ENCODE measurements around the gene UHRF2. TPM values are rescaled to one million over a fixed set of nuclear protein-coding genes. Genes with fewer than 3 reads are reported as not detected.
A peak's percentile ranks its signal among the peaks of the same experiment; 100 is the strongest.

The UHRF2 gene
- total RNA-seq, 3 donors from 2014 or later, result 61.0 to 95.6 (median 62.6) TPM

DNA sequence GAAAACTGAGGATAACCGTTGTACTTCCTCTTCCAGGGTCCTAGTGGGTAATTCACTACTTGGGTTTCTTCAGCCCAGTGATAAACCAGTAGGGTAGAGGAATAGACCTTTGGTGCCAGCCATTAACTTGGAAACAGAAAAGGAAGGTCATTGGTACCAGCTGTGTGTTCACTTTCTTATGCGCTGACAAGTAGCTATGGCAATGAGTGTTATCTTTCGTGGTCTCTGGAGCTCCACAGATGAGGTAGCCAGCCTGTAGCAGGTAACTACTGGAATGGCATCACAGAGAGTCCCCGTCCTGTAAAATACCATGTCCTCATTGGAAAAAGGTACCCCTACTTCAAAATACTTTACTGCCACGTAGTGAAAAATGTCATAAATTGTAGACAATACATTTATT lies 2.3 kb downstream of the UHRF2 start:
- no peak for TF ChIP-seq POLR2A (IDR thresholded peaks at IDR 0.05)
- TF ChIP-seq, protein P1, sequence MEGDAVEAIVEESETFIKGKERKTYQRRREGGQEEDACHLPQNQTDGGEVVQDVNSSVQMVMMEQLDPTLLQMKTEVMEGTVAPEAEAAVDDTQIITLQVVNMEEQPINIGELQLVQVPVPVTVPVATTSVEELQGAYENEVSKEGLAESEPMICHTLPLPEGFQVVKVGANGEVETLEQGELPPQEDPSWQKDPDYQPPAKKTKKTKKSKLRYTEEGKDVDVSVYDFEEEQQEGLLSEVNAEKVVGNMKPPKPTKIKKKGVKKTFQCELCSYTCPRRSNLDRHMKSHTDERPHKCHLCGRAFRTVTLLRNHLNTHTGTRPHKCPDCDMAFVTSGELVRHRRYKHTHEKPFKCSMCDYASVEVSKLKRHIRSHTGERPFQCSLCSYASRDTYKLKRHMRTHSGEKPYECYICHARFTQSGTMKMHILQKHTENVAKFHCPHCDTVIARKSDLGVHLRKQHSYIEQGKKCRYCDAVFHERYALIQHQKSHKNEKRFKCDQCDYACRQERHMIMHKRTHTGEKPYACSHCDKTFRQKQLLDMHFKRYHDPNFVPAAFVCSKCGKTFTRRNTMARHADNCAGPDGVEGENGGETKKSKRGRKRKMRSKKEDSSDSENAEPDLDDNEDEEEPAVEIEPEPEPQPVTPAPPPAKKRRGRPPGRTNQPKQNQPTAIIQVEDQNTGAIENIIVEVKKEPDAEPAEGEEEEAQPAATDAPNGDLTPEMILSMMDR (IDR thresholded peaks at IDR 0.05), result no peak
- Histone ChIP-seq H3K9me3 (no peaks in the 10 kb centered on the region), H3K27ac (no peak overlapping the region), H3K4me3 (peak overlapping the region; percentile 93 to 97 (median 94)), H3K27me3 (no peaks in the 10 kb centered on the region), H3K4me1 (no peaks in the 10 kb centered on the region), H3K36me3 (no peaks in the 10 kb centered on the region)
- intact Hi-C loops (cut with DNase I; ENCODE audit: low total_unique reads), result no loop called here
- DNase-seq (ENCODE audit: low spot score in 2 of 2), result no peak

DNA sequence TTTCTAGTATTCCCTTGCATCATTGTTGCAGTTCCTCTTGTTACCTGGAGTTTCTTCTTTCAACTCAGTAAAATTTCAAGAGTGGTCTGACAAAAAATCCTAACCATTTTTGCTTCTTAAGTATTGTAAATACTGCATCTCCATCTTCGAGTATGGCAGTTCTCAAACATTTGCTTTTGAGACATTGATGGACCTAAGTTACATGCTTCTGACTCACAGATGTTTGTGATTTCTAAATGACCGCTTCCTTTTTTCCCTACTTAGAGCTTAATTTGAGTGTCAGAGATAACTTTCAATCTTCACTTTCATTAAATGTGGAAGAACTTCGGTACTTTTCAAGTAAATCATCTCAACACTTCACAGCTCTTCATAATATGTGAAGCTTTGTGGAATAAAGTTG lies 4.2 kb downstream of the UHRF2 start:
- H3K27ac ChIP-seq, result no peak overlapping the region
- TF ChIP-seq, protein P1 (IDR thresholded peaks at IDR 0.05), result no peak
- no peak for TF ChIP-seq POLR2A (IDR thresholded peaks at IDR 0.05)
- TF ChIP-seq POLR2AphosphoS5 (IDR thresholded peaks at IDR 0.05), result no peak
- H3K4me3 ChIP-seq, result no peak overlapping the region
- no peaks in the 10 kb centered on the region for H3K36me3 ChIP-seq
- no peaks in the 10 kb centered on the region for H3K9me3 ChIP-seq
- intact Hi-C loops (cut with DNase I; ENCODE audit: low total_unique reads), result no loop called here
- H3K27me3 ChIP-seq, result no peaks in the 10 kb centered on the region
- H3K4me1 ChIP-seq, result no peaks in the 10 kb centered on the region
- no peak for DNase-seq (ENCODE audit: low spot score in 2 of 2)

DNA sequence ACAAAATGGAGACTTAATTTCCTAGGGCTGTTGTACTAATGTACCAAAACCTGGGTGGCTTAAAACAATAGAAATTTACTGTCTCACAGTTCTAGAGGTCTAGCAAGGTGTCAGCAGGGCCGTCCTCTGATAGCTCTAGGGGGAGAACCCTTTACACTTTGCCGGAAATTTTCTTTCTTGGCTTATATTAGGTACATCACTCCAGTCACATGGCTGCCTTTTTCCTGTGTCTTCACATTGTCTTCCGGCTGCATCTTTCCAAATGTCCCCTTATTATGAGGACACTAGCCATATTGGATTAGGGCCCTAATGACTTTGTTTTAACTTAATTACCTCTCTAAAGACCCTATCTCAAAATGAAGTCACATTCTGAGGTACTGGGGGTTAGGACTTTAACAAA lies 5.8 kb downstream of the UHRF2 start:
- no peak for DNase-seq (ENCODE audit: low spot score in 2 of 2)
- Histone ChIP-seq H3K27ac (no peak overlapping the region), H3K27me3 (no peaks in the 10 kb centered on the region), H3K4me3 (no peak overlapping the region), H3K9me3 (no peaks in the 10 kb centered on the region), H3K36me3 (no peaks in the 10 kb centered on the region), H3K4me1 (no peaks in the 10 kb centered on the region)
- intact Hi-C loops (cut with DNase I; ENCODE audit: low total_unique reads), result no loop called here
- TF ChIP-seq POLR2AphosphoS5 (IDR thresholded peaks at IDR 0.05), result no peak
- TF ChIP-seq, protein P1 (IDR thresholded peaks at IDR 0.05), result no peak
- no peak for TF ChIP-seq POLR2A (IDR thresholded peaks at IDR 0.05)

DNA sequence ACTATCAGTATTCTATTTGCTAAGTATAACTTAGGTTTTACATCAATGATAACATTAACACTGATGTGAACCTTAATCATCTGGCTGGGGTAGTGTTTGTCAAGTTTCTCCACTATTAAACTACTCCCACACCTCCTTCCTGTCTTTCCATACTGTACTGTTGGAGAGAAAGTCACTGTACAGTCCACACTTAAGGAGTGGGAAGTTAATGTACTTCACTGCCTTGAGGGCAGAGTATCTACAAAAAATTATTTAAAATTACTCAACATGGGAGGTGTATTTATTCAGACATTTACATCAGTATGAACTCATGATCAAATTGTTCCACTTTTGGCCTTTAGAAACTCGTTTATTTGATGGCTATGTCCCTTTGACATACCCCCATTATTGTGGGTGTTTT lies 11.9 kb downstream of the UHRF2 start:
- Histone ChIP-seq H3K27ac (no peak overlapping the region), H3K27me3 (no peaks in the 10 kb centered on the region), H3K4me1 (no peaks in the 10 kb centered on the region), H3K9me3 (no peaks in the 10 kb centered on the region), H3K4me3 (no peak overlapping the region), H3K36me3 (no peaks in the 10 kb centered on the region)
- DNase-seq (ENCODE audit: low spot score in 2 of 2), result no peak
- TF ChIP-seq POLR2AphosphoS5 (IDR thresholded peaks at IDR 0.05) (no peak), POLR2A (IDR thresholded peaks at IDR 0.05) (no peak)
- TF ChIP-seq, protein P1 (IDR thresholded peaks at IDR 0.05), result no peak
- intact Hi-C loops (cut with DNase I; ENCODE audit: low total_unique reads), result no loop called here

DNA sequence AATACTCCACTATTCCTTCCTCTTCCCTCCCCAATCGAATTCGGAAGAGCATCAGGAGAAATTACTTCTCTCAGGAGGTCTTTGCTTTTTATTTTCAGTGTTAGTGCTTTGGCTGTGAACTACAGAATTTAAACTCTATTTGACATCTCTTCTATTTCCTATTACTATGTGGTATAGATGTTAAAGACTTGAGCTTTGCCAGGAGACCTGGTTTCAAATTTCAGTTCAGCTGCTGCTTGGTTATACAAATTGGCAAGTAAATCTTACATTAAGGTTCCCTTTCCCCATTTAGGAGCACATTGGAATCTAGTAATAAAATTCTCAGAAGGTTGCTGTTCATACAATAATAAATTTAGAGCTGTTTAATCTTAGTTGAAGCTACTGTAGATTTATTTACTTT lies 13.1 kb downstream of the UHRF2 start:
- Histone ChIP-seq H3K27ac (no peak overlapping the region), H3K4me1 (no peaks in the 10 kb centered on the region), H3K27me3 (no peaks in the 10 kb centered on the region), H3K9me3 (no peaks in the 10 kb centered on the region), H3K4me3 (no peak overlapping the region), H3K36me3 (no peaks in the 10 kb centered on the region)
- no peak for DNase-seq (ENCODE audit: low spot score in 2 of 2)
- TF ChIP-seq POLR2AphosphoS5 (IDR thresholded peaks at IDR 0.05) (no peak), POLR2A (IDR thresholded peaks at IDR 0.05) (no peak)
- TF ChIP-seq, protein P1 (IDR thresholded peaks at IDR 0.05), result no peak
- intact Hi-C loops (cut with DNase I; ENCODE audit: low total_unique reads), result no loop called here

Measured in breast epithelium (tissue), 4 donors.